NK-92 treated with Interleukin-12 subunit alpha and Interleukin-12 subunit beta, amount 100 ng/mL, for 24 hours (cell line): Measurements from ENCODE around the gene ACTA1.
"Not testable (repeated sequence)": the region's sequence is repeated elsewhere in the genome, so short reads cannot be mapped to it uniquely, and the experiment has no call there.

Source experiments
- DNase-seq: peaks from one replicate; lab custom pipeline; 2025; lab: John Stamatoyannopoulos, UW

ACTA1 gene

GRCh38 chr1:229440851-229441537, 7.1 kb upstream of the ACTA1 start:
- DNase-seq, result no peak

- no peak for DNase-seq
These were observed 4.1 kb upstream of the ACTA1 start for GRCh38 chr1:229438021-229438420.

GRCh38 chr1:229437443-229437842, 3.5 kb upstream of the ACTA1 start:
- no peak for DNase-seq

GRCh38 chr1:229436201-229436600, 2.3 kb upstream of the ACTA1 start:
- no peak for DNase-seq

- no peak for DNase-seq
These were observed 752 bp upstream of the ACTA1 start for GRCh38 chr1:229434641-229435051.

GRCh38 chr1:229433364-229434004, 410 bp downstream of the ACTA1 start:
- no peak for DNase-seq

DNA sequence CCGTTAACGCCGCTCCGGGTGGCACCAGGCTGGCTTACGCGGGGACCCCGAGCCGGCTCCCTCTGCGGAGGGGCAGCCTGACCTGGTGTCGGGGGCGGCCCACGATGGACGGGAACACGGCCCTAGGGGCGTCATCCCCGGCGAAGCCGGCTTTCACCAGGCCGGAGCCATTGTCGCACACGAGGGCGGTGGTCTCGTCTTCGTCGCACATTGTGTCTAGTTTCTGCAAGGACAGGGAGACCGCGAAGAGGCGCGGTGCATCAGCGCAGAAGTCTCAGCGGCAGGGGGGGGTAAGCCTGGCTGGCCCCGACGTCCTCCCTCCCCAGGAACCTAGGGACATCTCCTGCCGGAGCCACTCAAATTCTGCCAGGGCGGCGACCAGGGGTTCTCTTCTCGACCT, 989 bp downstream of the ACTA1 start:
- DNase-seq, result no peak

DNA sequence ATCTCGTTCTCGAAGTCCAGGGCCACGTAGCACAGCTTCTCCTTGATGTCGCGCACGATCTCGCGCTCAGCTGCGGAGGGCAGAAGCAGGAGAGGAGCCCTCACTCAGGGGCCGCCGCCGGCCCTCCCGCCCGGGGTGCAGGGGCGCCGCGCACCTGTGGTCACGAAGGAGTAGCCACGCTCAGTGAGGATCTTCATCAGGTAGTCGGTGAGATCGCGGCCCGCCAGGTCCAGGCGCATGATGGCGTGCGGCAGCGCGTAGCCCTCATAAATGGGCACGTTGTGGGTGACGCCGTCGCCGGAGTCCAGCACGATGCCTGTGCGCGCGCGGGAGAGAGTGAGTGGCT, 1.8 kb downstream of the ACTA1 start:
- DNase-seq, result no peak

DNA sequence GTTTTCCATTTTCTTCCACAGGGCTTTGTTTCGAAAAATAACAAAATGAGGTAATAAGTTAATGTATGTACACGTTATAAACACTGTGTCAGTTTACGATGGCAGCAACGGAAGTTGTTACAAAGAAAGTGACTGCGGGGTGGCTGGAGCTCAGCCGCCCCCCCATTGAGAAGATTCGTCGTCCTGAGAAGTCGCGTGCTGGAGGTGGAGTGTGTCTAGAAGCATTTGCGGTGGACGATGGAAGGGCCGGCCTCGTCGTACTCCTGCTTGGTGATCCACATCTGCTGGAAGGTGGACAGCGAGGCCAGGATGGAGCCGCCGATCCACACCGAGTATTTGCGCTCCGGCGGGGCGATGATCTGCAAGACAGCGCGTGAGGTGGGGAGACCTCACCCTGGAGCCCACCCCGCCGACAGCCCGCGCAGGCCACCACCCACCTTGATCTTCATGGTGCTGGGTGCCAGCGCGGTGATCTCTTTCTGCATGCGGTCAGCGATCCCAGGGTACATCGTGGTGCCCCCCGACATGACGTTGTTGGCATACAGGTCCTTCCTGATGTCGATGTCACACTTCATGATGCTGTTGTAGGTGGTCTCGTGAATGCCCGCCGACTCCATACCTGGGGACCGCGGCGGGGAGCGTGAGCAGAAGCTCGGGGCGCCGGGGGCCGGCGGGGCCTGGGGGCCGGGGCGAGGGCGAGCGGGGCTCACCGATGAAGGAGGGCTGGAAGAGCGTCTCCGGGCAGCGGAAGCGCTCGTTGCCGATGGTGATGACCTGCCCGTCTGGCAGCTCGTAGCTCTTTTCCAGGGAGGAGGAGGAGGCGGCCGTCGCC, 2.4 kb downstream of the ACTA1 start:
- no peak for DNase-seq

- DNase-seq, result no peak
These were observed 3.1 kb downstream of the ACTA1 start for GRCh38 chr1:229430761-229431283.

DNA sequence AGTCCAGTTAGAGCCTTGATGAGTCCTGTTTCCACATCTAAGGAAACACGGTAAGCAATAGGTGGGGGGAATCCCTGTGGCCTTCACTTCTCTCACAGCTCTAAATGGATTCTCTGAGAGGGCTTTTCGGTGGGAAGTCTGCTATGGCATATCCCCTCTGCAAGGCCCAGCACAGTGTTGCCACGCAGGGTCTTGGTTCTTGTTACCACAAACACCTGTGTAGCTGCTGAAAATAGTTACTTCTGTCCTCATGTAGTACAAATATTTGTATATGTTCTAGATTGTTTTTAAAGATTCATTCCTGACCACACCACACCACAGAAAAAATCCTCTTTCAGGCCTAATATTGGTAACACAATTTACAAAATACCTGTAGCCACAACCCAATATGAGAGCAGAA, 5.6 kb downstream of the ACTA1 start:
- DNase-seq, result no peak

GRCh38 chr1:229427572-229427971, 6.3 kb downstream of the ACTA1 start:
- no peak for DNase-seq

GRCh38 chr1:229425564-229426159, 8.2 kb downstream of the ACTA1 start:
- no peak for DNase-seq

GRCh38 chr1:229420765-229421164, 13.1 kb downstream of the ACTA1 start:
- no peak for DNase-seq

GRCh38 chr1:229420224-229420623, 13.7 kb downstream of the ACTA1 start:
- no peak for DNase-seq

- not testable (repeated sequence) for DNase-seq
These were observed 15.3 kb downstream of the ACTA1 start for GRCh38 chr1:229418586-229418985.

DNA sequence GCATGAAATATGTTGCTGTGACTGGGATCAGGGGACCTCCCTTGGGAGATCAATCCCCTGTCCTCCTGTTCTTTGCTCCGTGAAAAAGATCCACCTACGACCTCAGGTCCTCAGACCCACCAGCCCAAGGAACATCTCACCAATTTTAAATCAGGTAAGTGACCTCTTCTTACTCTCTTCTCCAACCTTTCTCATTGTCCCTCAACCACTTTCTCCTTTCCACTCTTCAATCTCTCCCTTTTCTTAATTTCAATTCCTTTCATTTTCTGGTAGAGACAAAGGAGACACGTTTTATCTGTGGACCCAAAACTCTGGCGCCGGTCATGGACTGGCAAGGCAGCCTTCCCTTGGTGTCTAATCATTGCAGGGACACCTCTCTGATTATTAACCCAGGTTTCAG, 21.1 kb downstream of the ACTA1 start:
- DNase-seq, result not testable (repeated sequence)

- DNase-seq, result no peak
These were observed 21.8 kb downstream of the ACTA1 start for GRCh38 chr1:229412056-229412455.

- DNase-seq, result no peak
These were observed 22.3 kb downstream of the ACTA1 start for GRCh38 chr1:229411434-229412055.

- no peak for DNase-seq
These were observed 23.0 kb downstream of the ACTA1 start for GRCh38 chr1:229410692-229411433.

- no peak for DNase-seq
These were observed 23.6 kb downstream of the ACTA1 start for GRCh38 chr1:229410370-229410691.
